ENCODE data around the gene HNF1B.
A peak's percentile ranks its signal among the peaks of the same experiment; 100 is the strongest.

HNF1B gene

DNA sequence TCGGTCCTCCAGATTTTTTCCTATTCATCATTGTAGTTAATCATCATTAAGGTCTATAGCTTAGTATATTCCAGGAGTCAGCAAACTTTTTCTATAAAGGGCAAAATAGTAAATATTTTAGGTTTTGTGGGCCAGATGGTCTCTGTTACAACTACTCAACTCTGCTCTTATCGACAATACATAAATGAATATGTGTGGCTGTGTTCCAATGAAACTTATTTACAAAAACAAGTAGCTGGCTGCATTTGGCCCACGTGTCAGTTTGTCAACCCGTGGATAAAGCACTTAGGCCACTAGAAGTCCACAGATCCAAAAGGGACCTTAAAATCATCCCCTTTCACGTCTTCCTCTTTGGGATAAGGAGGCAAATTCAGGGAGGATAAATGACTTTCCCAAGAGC, 5.4 kb upstream of the HNF1B start:
- Mint-ChIP-seq H3K4me3 (no peak overlapping the region), H3K9me3 (no peaks in the 10 kb centered on the region), H3K27me3 (peaks cover 93% of the 10 kb centered on the region), H3K4me1 (peaks cover 2% of the 10 kb centered on the region), H3K36me3 (no peaks in the 10 kb centered on the region), H3K27ac (no peak overlapping the region)
- no peak for DNase-seq
- CTCF ChIA-PET: interaction anchor here (1.4 kb wide), 1 partner anchor 41 kb away, joined by 4 read pairs; no protein-coding TSS in a partner anchor

DNA sequence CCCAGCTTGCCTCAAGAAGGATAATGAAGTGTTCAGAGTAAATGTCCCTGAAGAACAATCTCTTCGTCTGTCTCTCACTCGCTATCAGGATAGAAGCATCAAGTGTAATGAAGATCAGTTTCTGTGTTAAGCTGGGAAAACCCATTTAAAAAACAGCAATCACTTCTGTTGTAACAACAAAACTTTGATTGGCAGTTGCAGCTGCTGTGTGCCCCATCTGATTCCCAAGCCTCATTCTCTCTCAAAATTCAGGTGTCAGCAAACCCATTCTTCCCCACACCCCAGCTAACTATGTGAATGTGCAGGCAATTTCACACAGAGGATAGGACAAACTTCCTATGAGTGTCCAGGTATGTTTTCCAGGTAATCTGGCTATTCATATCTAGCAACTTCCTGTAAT, 2.4 kb upstream of the HNF1B start:
- peaks cover 20% of the 10 kb centered on the region for H3K4me1 Mint-ChIP-seq
- H3K27me3 Mint-ChIP-seq: peaks cover 93% of the 10 kb centered on the region

DNA sequence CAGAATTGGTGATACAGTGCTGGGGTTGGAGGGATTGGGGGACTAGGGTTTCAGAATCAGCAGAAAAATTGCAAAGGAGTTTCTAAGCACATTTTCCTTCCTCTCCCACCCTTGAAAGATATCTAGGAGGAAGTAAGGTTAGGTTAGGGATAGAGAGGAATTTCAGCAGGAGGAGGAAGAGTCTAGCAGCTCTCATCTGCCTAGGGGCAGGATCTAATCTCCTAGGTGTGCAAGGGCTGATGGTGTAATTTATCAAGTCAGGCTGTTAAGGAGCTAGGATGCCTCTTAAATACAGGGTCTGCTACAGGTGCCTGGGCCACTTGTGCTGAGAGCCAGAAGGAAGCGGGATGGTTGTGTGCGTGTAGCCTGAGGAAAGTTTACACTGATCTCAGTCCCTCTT, 1.8 kb upstream of the HNF1B start:
- H3K36me3 Mint-ChIP-seq: no peaks in the 10 kb centered on the region
- H3K9me3 Mint-ChIP-seq: no peaks in the 10 kb centered on the region
- no peak for DNase-seq
- no peak overlapping the region for H3K27ac Mint-ChIP-seq
- CTCF ChIA-PET: interaction anchor here (0.7 to 1.9 kb wide), 5 partner anchors 8 to 671 kb away, joined by 3 to 6 read pairs (median 5); no protein-coding TSS in a partner anchor
- peaks cover 93% of the 10 kb centered on the region for H3K27me3 Mint-ChIP-seq
- H3K4me1 Mint-ChIP-seq: peaks cover 23% of the 10 kb centered on the region
- H3K4me3 Mint-ChIP-seq: no peak overlapping the region

More for the DNA sequence above, 2.4 kb upstream of the HNF1B start:
- CTCF ChIA-PET: interaction anchor here (1.9 kb wide), 2 partner anchors 13 to 24 kb away, joined by 5 to 6 read pairs; no protein-coding TSS in a partner anchor
- no peak for DNase-seq
- Mint-ChIP-seq H3K27ac (no peak overlapping the region), H3K9me3 (no peaks in the 10 kb centered on the region), H3K36me3 (no peaks in the 10 kb centered on the region), H3K4me3 (no peak overlapping the region)

DNA sequence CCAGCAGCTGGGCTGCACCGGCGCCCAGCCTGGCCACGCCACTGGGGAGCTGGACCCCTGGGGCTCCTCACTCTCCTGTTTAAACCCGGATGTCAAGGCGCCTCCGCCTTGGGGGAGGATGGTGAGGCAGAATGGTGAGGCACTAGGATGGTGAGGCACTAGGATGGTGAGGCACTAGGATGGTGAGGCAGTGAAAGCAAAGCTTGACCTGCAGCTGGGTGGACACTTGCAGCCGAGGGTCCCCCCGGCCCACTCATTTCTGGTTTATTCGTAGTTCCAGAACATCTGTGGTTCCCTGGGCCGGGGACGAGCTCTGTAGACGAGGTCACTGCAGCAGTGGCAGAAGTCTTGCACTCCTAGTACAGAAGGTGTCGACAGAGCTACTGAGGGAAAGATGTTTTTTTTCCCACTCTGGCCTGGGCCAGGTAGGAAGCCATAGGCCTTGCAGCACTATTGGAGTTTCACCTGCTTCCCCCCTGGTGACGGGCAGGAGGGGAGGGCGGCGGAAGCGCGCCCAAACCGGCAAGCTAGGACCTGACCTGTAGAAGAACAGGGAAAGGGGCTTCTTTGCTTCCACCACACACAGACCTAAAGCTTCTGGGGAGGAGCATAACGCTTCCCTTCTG, 1.1 kb upstream of the HNF1B start:
- Mint-ChIP-seq H3K9me3 (no peaks in the 10 kb centered on the region), H3K27me3 (peaks cover 93% of the 10 kb centered on the region), H3K4me3 (no peak overlapping the region), H3K4me1 (peaks cover 24% of the 10 kb centered on the region), H3K27ac (no peak overlapping the region), H3K36me3 (no peaks in the 10 kb centered on the region)
- CTCF ChIA-PET: interaction anchor here (0.7 to 1.9 kb wide), 8 partner anchors 9 to 672 kb away, joined by 3 to 7 read pairs (median 4); no protein-coding TSS in a partner anchor
- no peak for DNase-seq

DNA sequence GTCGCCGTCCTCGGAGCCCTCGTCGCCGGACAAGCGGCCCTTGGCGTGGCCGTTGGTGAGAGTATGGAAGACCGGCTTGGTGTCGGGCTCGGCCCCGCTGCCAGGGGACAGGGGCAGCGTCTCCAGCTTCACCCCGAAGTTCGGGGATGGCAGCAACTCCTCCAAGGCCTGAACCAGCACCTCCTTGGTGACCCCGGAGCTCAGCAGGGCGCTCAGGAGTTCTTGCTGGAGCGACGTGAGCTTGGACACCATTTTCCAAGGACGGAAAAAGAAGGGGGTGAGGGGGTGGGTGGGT, 279 bp downstream of the HNF1B start:
- peak overlapping the region; percentile 53 for H3K27ac Mint-ChIP-seq

DNA sequence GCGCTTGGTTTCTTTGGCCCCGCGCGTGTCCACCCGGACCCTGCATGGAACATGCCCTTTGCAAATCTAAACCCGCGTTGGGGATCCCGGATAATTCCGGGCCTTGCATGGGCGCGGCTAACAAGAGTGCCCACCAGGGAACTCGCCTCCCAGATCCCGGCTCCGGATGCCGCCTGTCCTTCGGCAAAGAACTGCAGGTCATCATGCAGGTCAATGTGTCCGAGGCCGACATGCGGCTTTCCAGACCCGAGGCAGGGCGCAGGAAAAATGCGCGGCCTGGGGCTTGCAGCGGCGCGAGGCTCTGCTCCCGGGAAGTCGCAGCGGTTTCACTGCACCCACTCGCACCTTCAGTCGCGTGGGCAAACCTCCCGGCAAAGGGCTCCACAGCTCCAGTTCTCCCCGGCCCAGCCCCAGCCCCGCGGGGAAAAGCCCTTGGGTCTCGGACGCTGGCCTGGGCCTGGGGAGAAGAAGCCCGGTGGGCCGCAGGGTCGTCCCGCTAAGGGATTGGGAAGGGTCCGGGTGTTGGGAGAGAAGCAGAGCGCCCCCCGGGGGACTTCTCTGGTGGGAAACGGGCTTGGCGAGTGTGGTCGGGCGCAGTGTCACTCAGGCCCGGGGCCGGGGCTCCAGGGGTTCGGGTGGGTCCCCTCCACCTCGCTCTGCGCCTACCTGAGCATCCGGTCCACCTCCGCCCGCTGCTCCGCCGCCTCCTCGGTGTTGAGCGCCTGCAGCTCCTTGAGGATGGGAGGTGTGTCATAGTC, 805 bp downstream of the HNF1B start:
- peak; percentile 37 for DNase-seq
- CTCF ChIA-PET: interaction anchor here (1.1 to 1.7 kb wide), 2 partner anchors 26 to 47 kb away, joined by 3 to 7 read pairs; no protein-coding TSS in a partner anchor

More for the DNA sequence above, 279 bp downstream of the HNF1B start:
- DNase-seq: no peak
- CTCF ChIA-PET: interaction anchor here (1.1 to 1.7 kb wide), 2 partner anchors 26 to 46 kb away, joined by 3 to 7 read pairs; no protein-coding TSS in a partner anchor
- Mint-ChIP-seq H3K4me3 (no peak overlapping the region), H3K4me1 (peaks cover 24% of the 10 kb centered on the region), H3K36me3 (no peaks in the 10 kb centered on the region), H3K9me3 (no peaks in the 10 kb centered on the region), H3K27me3 (peaks cover 95% of the 10 kb centered on the region)

DNA sequence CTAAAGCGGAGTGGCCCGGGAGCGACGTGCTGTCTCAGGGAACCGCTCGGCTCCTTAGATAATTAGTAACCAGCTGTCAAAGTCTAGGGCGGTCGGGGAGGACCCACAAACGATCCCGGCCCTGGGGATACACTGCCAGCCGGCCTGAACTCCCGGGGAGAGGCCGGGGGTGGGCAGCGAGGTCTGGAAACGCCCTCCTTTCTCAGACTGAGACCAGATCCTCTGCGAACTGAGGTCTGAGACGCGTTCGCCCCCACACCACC, 1.3 kb downstream of the HNF1B start:
- H3K4me1 Mint-ChIP-seq: peaks cover 24% of the 10 kb centered on the region
- no peaks in the 10 kb centered on the region for H3K36me3 Mint-ChIP-seq
- H3K27me3 Mint-ChIP-seq: peaks cover 98% of the 10 kb centered on the region
- no peak overlapping the region for H3K27ac Mint-ChIP-seq
- no peak overlapping the region for H3K4me3 Mint-ChIP-seq
- CTCF ChIA-PET: no interaction called here
- no peak for DNase-seq
- no peaks in the 10 kb centered on the region for H3K9me3 Mint-ChIP-seq

More for the DNA sequence above, 805 bp downstream of the HNF1B start:
- no peak overlapping the region for H3K4me3 Mint-ChIP-seq
- no peaks in the 10 kb centered on the region for H3K9me3 Mint-ChIP-seq
- peaks cover 24% of the 10 kb centered on the region for H3K4me1 Mint-ChIP-seq
- H3K36me3 Mint-ChIP-seq: no peaks in the 10 kb centered on the region
- peak overlapping the region; percentile 53 for H3K27ac Mint-ChIP-seq
- H3K27me3 Mint-ChIP-seq: peaks cover 98% of the 10 kb centered on the region

DNA sequence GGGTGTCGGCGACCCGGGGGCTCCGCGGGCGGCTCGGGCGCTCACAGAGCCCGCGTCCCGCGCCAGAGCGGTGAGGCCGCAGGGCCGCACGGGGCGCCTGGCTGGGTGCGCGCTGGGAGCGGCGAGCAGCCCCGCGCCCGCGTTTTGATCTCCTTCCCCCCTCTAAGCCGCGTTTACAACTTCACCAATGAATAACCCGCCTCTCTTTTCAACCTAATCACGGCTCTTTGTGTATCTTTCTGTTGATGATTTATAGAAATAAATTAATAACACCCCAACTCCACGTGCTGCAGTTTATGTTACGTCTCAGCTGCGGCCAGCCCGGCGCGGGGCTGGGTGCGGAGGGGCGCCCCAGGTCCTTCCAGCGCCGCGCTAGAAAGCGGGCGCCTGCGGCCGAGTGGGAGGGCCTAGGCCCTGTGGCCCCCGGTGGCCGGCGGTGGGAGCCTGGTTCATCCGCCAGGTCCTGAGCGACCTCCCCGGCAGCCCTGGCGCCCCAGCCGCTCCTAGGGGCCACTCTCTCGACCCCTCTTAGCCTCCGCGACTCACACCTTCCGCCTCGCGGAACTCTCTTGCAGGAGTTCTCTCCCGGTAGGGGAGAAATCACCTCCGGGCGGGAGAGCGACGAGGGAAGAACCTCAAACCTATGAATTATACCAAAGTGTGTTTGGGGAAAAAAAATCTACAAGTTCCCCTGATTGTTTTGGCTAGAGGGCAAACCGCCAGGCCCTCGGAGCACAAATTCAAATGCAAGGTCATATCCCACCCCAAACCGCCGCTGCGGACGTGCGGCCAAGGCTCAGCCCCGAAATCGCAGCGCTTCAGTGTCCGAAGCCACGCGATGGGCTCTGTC, 1.9 kb downstream of the HNF1B start:
- peak overlapping the region; percentile 47 for H3K27ac Mint-ChIP-seq
- H3K27me3 Mint-ChIP-seq: peaks cover 100% of the 10 kb centered on the region
- CTCF ChIA-PET: no interaction called here
- H3K36me3 Mint-ChIP-seq: no peaks in the 10 kb centered on the region
- no peaks in the 10 kb centered on the region for H3K9me3 Mint-ChIP-seq
- peak overlapping the region; percentile 19 for H3K4me3 Mint-ChIP-seq
- no peak for DNase-seq
- peaks cover 24% of the 10 kb centered on the region for H3K4me1 Mint-ChIP-seq

DNA sequence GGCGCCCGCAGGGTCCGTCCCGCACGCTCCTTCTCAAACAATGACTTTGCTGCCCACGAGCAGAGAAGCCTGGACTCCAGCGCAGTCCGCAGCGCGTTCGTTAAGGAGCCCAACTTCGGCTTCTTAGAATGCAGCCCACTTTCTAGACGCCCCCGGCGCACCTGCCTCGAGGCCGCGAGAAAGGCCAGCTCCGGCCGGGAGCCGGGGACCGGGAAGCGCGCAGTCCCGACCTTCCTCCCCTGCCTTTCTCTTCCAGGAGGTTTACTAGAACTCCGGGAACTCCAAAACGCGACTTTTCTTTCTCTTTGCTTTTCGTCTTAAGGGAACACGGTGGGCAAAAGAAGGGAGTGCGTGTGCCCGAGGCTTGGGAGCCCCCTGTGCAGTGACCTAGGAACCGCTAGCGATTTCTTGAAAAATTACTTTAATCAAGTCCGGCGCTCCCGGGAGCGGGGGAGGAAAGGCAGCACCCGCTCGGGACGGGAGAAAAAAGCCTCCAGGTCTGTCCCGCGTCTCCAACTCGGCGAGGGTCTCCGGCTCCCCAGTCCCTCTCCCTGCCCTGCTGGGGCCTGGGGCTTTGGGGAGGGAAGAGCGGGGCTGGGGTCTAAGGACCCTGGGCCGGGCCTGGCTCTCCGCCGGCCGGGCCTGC, 2.6 kb downstream of the HNF1B start:
- CTCF ChIA-PET: no interaction called here
- H3K27me3 Mint-ChIP-seq: peaks cover 98% of the 10 kb centered on the region
- no peak overlapping the region for H3K4me3 Mint-ChIP-seq
- no peak for DNase-seq
- no peak overlapping the region for H3K27ac Mint-ChIP-seq
- no peaks in the 10 kb centered on the region for H3K36me3 Mint-ChIP-seq
- H3K4me1 Mint-ChIP-seq: peaks cover 24% of the 10 kb centered on the region
- H3K9me3 Mint-ChIP-seq: no peaks in the 10 kb centered on the region

DNA sequence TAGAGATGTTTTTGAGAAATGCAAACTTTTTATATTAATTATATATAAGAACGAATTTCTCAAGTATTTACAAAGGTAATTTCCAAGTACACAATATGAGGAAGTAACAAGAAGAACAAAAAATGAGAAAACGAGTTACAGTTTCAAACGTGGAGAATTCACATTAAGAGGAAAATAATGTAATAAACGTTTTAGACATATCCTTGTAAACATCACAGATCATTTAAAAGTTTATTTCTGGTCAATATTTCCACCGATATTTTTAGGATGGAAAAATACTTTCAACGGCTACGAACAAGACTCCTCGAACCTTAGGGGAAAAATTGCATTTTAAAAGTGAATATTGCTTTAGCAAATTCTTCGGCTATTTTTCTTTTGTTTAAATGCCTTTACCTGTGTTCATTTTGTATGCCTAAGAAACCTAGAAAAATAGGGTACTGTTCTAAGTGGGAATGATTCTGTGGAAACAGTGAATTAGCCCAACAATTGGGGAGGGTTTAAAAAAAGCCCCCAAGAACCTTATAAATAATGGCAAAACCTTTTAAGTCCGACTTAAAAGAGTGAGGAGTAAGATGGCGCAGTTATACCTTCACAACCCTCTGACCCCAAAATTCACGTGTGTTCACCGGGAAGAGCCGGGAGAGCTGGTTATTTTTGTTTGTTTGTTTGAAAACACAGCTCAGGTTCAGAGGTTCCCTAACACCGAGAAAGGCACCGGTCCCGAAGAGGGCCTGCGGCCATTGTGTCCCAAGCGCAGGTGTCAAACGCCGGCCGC, 3.3 kb downstream of the HNF1B start:
- H3K4me1 Mint-ChIP-seq: peaks cover 24% of the 10 kb centered on the region
- no peaks in the 10 kb centered on the region for H3K36me3 Mint-ChIP-seq
- peaks cover 98% of the 10 kb centered on the region for H3K27me3 Mint-ChIP-seq
- no peak for DNase-seq
- no peak overlapping the region for H3K27ac Mint-ChIP-seq
- no peaks in the 10 kb centered on the region for H3K9me3 Mint-ChIP-seq
- H3K4me3 Mint-ChIP-seq: no peak overlapping the region
- CTCF ChIA-PET: no interaction called here

DNA sequence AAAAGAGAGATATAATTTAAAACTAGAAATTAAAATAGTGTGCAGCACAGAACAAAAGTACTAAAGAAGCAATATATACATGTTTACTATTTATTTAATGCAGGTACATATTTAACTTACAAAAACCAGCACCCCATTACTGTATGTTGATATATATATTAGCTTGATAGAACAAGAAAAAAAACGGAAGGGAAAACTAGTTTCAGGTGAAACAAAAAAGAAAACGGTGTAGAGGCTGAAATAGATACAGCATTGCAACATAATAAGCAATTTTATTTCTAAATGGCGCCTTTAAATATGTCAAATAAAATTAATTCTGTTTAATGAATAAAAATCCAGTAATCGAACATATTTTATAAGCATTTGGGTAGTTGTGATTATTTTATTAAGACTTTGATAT, 3.9 kb downstream of the HNF1B start:
- H3K27ac Mint-ChIP-seq: no peak overlapping the region
- CTCF ChIA-PET: interaction anchor here (1.2 kb wide), 1 partner anchor 33 kb away, joined by 3 read pairs; no protein-coding TSS in a partner anchor
- DNase-seq: no peak
- H3K27me3 Mint-ChIP-seq: peaks cover 98% of the 10 kb centered on the region
- H3K4me1 Mint-ChIP-seq: peaks cover 24% of the 10 kb centered on the region
- H3K4me3 Mint-ChIP-seq: no peak overlapping the region
- H3K9me3 Mint-ChIP-seq: no peaks in the 10 kb centered on the region
- H3K36me3 Mint-ChIP-seq: no peaks in the 10 kb centered on the region

DNA sequence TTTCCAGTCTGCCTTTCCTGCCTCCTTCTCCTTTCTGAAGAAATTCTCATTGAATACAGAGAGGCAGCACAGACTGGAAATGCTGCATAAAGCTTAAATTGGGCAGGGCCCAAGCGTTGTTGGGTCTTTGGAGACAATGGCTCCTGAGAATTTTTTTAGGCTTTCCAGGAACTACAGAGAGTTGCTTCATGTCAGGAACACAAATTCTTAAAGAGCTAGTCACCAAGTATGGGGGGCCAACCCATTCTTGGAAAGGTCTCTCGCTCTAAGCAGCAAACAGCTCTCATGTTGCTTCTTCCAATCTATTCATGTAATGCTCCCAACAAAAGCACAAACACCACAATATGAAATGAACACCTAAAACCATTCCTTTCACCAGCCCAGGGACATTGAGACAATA, 6.9 kb downstream of the HNF1B start:
- Mint-ChIP-seq H3K9me3 (no peaks in the 10 kb centered on the region), H3K4me3 (no peak overlapping the region), H3K27me3 (peaks cover 94% of the 10 kb centered on the region), H3K4me1 (peaks cover 6% of the 10 kb centered on the region), H3K27ac (no peak overlapping the region), H3K36me3 (no peaks in the 10 kb centered on the region)
- no peak for DNase-seq
- CTCF ChIA-PET: interaction anchor here (0.6 to 1.3 kb wide), 2 partner anchors 17 to 55 kb away, joined by 3 to 5 read pairs; no protein-coding TSS in a partner anchor

DNA sequence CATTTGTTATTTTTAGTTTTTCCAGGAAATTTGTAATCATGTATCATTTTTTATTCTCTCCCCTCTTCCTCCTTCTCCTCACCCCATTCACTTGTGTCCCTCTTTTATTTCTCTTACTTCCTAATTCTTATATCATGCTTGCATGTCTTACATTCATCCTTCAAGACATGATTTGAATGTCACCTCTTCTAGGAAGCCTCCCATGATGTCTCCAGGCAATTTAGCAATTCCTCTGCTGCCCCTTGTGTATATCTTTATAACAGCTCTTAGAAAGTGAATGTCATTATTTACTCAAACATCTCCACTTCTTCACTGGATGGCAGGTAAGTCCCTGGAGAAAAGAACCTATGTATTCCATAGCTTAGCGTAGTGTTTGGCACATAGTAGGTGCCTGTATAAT, 7.8 kb downstream of the HNF1B start:
- no peak for DNase-seq
- CTCF ChIA-PET: interaction anchor here (0.6 to 1.3 kb wide), 3 partner anchors 9 to 55 kb away, joined by 3 read pairs; no protein-coding TSS in a partner anchor
- Mint-ChIP-seq H3K4me3 (no peak overlapping the region), H3K4me1 (peaks cover 3% of the 10 kb centered on the region), H3K27ac (no peak overlapping the region), H3K9me3 (no peaks in the 10 kb centered on the region), H3K36me3 (no peaks in the 10 kb centered on the region), H3K27me3 (peaks cover 86% of the 10 kb centered on the region)

All from activated naive CD4-positive, alpha-beta T cell treated with anti-CD3 and anti-CD28 coated beads, Interleukin-2, amount 10 ng/mL, durations not matched to agents 7 days and 5 days (primary cell).